Measurements from ENCODE around the gene STT3B.

The STT3B gene

GRCh38 chr3:31671976-31672375, 139.3 kb downstream of the STT3B start:
- Histone ChIP-seq H3K9me3 (ENCODE audit: control insufficient read depth in 1 of 2, low read length in 2 of 2) (no peaks in the 10 kb centered on the region), H3K27ac (ENCODE audit: low read length) (no peak overlapping the region), H3K36me3 (ENCODE audit: control insufficient read depth in 1 of 2, insufficient read depth in 2 of 2, low read length in 2 of 2) (no peaks in the 10 kb centered on the region), H3K27me3 (ENCODE audit: low read depth, low read length) (no peaks in the 10 kb centered on the region), H3K4me1 (ENCODE audit: control insufficient read depth in 1 of 2, insufficient read depth in 2 of 2, low read length in 2 of 2) (no peaks in the 10 kb centered on the region), H3K4me3 (ENCODE audit: low read depth in 1 of 2, low read length in 2 of 2) (no peak overlapping the region)

GRCh38 chr3:31673950-31674349, 141.2 kb downstream of the STT3B start:
- Histone ChIP-seq H3K27me3 (ENCODE audit: low read depth, low read length) (no peaks in the 10 kb centered on the region), H3K36me3 (ENCODE audit: control insufficient read depth in 1 of 2, insufficient read depth in 2 of 2, low read length in 2 of 2) (no peaks in the 10 kb centered on the region), H3K4me3 (ENCODE audit: low read depth in 1 of 2, low read length in 2 of 2) (no peak overlapping the region), H3K9me3 (ENCODE audit: control insufficient read depth in 1 of 2, low read length in 2 of 2) (no peaks in the 10 kb centered on the region), H3K27ac (ENCODE audit: low read length) (no peak overlapping the region), H3K4me1 (ENCODE audit: control insufficient read depth in 1 of 2, insufficient read depth in 2 of 2, low read length in 2 of 2) (no peaks in the 10 kb centered on the region)

- Histone ChIP-seq H3K4me3 (ENCODE audit: low read depth in 1 of 2, low read length in 2 of 2) (no peak overlapping the region), H3K27me3 (ENCODE audit: low read depth, low read length) (no peaks in the 10 kb centered on the region), H3K9me3 (ENCODE audit: control insufficient read depth in 1 of 2, low read length in 2 of 2) (no peaks in the 10 kb centered on the region), H3K4me1 (ENCODE audit: control insufficient read depth in 1 of 2, insufficient read depth in 2 of 2, low read length in 2 of 2) (no peaks in the 10 kb centered on the region), H3K27ac (ENCODE audit: low read length) (no peak overlapping the region), H3K36me3 (ENCODE audit: control insufficient read depth in 1 of 2, insufficient read depth in 2 of 2, low read length in 2 of 2) (no peaks in the 10 kb centered on the region)
Observed at GRCh38 chr3:31676556-31676955, 143.8 kb downstream of the STT3B start.

GRCh38 chr3:31680072-31680870, 147.5 kb downstream of the STT3B start:
- H3K9me3 ChIP-seq (ENCODE audit: control insufficient read depth in 1 of 2, low read length in 2 of 2) = no peaks in the 10 kb centered on the region
- H3K27ac ChIP-seq (ENCODE audit: low read length) = no peak overlapping the region
- H3K4me1 ChIP-seq (ENCODE audit: control insufficient read depth in 1 of 2, insufficient read depth in 2 of 2, low read length in 2 of 2) = no peaks in the 10 kb centered on the region

More at GRCh38 chr3:31680072-31680870, 147.5 kb downstream of the STT3B start:
- no peaks in the 10 kb centered on the region for H3K27me3 ChIP-seq (ENCODE audit: low read depth, low read length)
- peaks cover 0 to 6% of the 10 kb centered on the region in 2 donors for H3K36me3 ChIP-seq (ENCODE audit: control insufficient read depth in 1 of 2, insufficient read depth in 2 of 2, low read length in 2 of 2)
- no peak overlapping the region for H3K4me3 ChIP-seq (ENCODE audit: low read depth in 1 of 2, low read length in 2 of 2)

Measured in muscle layer of duodenum (tissue), 2 donors.